MM.1S (cell line): ENCODE data around the gene RASGEF1C.

ENCODE experiments used
- EZH2phosphoT487 ChIP-seq: fragments of 300-600 bp; sonication (generic); IDR thresholded peaks from 2 replicates; pipeline ENCODE4 v1.6.1; 2018; ENCODE audit warnings: antibody characterized with exemption, low read length
- TF ChIP-seq, protein P1 (sequence below): fragments of 300-600 bp; sonication (generic); IDR thresholded peaks from 2 replicates; pipeline ENCODE4 v1.5.1; 2016; ENCODE audit warnings: antibody characterized with exemption, low read length, mixed read lengths

DNA sequence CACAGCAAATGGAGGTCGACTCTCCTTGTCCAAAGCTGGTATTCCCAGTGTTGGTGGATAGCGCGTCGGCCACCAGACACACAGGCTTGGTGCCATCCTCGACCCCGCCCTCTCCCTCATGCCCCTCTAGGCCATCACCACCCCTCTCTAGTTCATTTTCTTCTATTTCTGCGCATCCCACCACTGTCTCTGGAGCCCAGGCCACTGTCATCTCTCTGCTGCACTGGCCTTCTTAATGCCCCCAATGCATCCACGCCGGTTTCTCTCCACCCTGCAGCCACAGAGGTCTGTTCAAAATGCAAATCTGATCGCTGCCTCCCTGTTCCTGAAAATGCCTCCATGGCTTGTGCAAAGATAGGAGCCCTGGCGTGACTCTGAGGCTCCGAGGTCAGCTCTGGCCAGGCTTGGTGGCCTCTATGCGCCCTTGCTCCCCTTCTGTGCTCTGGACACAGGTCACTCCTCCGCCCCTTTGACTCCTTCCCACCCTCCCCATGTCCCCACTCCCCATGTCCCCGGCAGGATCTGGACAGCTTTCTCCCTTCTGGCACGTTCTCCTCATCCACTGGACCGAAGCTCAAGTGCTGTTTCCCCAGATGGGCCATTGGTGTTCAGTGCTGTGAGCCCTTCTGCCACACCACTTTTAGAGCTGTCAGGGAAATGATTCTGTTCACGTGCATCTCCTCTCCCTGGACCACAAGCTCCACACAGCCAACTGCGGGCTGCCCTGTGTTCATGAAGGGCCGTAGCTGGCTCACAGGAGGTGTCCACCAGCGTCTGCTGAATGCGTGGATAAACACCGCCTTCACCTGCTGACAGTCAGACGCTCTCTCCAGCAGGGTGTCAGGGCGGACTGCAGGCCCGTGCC, 77.9 kb downstream of the RASGEF1C start:
- TF ChIP-seq, protein P1, sequence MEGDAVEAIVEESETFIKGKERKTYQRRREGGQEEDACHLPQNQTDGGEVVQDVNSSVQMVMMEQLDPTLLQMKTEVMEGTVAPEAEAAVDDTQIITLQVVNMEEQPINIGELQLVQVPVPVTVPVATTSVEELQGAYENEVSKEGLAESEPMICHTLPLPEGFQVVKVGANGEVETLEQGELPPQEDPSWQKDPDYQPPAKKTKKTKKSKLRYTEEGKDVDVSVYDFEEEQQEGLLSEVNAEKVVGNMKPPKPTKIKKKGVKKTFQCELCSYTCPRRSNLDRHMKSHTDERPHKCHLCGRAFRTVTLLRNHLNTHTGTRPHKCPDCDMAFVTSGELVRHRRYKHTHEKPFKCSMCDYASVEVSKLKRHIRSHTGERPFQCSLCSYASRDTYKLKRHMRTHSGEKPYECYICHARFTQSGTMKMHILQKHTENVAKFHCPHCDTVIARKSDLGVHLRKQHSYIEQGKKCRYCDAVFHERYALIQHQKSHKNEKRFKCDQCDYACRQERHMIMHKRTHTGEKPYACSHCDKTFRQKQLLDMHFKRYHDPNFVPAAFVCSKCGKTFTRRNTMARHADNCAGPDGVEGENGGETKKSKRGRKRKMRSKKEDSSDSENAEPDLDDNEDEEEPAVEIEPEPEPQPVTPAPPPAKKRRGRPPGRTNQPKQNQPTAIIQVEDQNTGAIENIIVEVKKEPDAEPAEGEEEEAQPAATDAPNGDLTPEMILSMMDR: no peak
- TF ChIP-seq EZH2phosphoT487: no peak
